ENCODE results near the gene SPAG4.

Gene SPAG4

DNA sequence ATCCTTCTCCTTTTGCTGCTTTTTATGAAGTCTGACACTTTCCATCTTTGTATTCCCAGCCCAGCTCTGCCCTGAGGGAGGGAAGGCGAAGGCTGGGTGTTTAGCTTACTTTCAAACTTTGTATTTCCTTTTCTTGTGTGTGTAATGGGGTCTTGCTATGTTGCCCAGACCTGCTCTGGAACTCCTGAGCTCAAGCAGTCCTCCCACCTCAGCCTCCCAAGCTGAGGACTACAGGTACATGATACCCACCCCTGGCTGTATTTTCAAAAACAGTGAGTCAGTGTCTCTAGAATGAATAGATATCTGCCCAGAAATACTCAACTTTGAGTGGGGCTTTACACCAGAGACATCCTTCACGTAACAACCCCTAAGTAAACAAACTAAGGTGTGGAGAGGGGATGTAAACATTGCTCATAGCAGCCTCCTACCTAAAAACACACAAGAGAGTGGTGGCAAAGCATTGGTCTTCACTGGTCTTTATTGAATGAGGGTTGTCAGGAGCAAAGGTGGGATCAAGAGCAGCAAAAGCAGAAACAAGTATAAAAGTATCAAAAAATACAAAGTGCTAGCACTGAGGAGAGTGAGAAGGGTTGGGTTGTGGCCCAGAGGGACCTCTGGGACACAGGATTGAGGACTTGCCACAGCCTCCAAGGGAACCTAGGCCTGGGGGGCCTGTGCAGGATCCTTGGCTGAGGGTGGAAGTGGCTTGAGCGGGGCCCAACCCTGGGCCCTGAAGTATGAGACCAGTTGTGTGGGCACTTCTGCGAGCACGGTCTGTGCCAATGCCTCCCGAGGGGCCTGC is 10.2 kb downstream of the SPAG4 start:
- no peak for DNase-seq

- no peak for DNase-seq
These were observed 10.9 kb downstream of the SPAG4 start for GRCh38 chr20:35626386-35627001.

- DNase-seq, result no peak
These were observed 11.5 kb downstream of the SPAG4 start for GRCh38 chr20:35627121-35627520.

DNA sequence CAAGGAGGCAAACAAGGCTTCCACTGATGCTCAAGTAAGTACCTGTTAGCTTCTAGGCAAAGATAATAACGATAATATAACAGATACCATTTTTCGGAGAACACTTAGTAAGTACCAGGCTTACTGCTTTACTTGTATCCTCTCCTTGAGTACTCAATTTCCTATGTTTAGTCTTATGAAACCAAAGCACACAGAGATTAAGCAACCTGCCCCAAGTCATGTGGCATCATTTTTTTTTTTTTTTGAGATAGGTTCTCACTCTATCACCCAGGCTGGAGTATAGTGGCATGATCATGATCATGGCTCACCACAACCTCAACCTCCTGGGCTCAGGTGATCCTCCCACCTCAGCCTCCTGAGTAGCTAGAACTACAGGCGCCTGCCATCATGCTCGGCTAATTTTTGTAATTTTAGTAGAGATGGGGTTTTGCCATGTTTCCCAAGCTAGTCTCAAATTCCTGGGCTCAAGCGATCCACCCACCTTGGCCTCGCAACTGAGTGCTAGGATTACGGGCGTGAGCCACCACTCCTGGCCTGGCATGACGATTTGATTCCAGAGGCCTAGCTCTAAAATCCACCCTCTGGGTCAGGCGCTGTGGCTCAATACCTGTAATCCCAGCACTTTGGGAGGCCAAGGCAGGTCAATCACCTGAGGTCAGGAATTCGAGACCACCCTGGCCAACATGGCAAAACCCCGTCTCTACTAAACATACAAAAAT is 14.0 kb downstream of the SPAG4 start:
- DNase-seq, result no peak

GRCh38 chr20:35630636-35631035 is 15.0 kb downstream of the SPAG4 start:
- DNase-seq, result no peak

- no peak for DNase-seq
These were observed 17.0 kb downstream of the SPAG4 start for GRCh38 chr20:35632539-35633115.

- DNase-seq, result no peak
These were observed 20.0 kb downstream of the SPAG4 start for GRCh38 chr20:35635652-35636051.

DNA sequence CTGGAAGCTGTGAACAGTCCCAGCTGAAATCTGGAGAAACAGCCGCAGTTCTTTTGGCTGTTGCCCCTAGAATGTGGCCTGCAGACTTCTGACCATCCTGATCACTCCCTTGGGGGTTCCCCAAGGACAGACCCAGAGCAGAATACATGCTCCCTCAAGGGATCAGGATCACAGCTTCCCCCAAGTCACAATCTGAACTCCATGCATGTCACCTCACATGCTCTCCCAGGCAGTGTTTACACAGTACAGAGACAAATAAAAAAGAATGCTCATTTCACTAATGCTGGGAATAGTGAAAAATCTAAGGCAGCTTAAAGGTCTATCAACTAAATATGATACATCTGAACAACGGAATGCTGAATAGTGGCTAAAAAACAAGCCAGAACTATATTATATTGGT is 20.5 kb downstream of the SPAG4 start:
- DNase-seq, result no peak

DNA sequence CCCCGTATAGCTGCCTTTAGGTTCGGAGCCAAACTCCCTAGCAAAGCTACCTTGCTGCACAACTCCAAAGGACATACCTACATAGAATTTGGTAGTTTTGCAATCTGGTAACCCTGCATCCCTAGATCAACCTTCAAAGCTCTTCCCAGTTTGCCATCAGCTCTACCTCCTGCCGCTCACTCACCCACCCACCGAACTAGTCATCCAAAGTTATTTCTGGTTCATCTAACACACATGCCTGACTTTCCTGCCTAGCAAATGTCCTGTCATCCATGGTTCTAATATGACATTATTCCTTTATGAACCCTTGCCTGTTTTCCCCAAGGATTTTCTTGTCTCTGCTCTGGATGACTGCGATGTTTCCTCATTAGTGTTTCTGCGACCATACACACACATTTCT is 21.6 kb downstream of the SPAG4 start:
- no peak for DNase-seq

DNA sequence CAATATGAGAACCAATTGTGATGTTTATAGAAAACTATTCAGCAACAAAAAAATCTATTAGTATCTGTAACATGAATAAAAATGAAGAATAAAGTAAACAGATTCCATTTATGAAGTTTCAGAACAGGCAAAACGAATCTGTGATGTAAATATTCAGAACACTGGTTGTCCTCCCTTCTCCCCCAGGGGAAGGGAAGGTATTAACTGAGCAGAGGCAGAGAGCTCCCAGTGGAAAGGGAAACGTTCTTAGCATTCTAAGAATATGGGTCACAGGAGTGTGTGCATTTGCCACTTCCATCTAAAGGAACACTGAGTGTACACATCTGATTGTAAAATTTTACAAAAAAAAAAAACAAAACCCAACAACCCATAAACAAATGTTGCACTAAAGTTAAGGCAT is 23.1 kb downstream of the SPAG4 start:
- DNase-seq, result no peak

DNA sequence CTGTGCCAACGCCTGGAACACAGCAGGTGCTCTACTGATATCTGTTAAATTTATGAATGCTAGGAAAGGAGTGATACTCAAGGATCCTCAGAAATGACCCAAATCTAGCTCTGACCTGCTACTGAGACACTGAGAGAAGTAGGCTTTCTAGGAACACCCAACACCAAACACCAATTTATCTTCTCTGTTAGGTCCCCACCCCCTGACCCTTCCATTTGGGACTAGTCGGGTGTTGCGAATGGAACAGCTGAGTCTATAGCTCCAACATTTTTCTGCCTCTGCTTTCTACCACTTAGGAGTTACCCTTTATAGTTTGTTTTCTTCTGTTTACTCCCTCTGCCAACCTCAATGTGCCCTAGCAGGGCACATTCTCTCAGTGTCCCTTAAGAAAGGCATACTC is 25.1 kb downstream of the SPAG4 start:
- DNase-seq, result no peak

DNA sequence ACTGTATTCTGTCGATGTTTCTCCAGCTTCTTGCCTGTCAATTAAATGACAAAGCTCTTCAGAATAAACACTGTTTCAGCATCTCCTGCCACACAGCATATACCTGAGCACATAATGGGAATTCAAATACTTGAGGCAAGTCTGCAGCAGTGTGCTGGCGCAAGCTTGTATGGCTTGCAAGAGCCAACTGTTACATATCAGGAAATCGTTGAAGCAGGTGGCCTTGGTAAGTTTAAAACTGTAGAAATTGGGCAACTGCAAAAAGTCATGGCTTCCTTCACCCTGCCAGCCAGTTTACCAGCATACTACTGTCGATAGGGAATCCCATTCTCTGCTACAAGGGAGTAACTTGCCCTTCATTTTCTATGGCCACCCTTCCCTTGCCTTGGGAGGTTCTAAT is 26.1 kb downstream of the SPAG4 start:
- no peak for DNase-seq

DNA sequence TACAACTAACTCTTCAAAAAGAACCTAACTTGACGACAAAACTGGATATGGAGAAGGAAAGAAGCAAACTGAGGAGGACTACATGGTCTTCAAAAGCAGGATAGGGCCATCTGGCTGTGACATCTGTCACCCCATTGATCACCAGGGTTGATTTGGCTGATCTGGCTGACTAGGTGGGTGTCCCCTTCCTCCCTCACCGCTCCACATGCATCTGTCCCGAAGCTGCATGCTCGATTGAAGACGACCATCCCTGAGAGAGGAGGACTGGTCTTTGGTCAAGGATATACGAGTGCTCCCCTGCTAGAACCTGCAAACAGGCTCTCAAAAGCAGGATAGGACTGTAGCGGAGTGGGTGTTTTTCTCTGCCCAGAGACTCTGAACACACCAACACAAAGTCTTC is 27.4 kb downstream of the SPAG4 start:
- DNase-seq, result no peak

GRCh38 chr20:35644806-35645205 is 29.2 kb downstream of the SPAG4 start:
- DNase-seq, result no peak

GRCh38 chr20:35648836-35649235 is 33.2 kb downstream of the SPAG4 start:
- DNase-seq, result no peak

GRCh38 chr20:35650632-35651031 is 35.0 kb downstream of the SPAG4 start:
- no peak for DNase-seq

DNA sequence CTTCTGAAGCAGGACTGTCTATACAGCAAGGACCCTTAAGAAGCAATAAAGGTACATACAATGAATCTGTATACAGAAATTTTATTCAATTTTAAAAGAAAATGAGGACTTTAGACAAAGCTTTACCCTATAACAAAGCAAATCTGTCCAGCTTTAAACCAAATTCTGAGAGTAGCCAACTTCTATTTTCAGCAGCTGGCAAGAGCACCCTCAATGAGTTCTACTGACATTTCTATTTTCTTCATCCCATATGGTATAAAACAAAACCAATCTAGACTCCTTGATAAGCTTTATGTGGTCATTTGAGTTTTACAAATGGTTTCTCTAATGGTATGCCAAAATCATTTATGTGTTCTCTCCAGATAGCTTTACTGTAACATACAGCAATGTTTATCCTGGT is 36.3 kb downstream of the SPAG4 start:
- no peak for DNase-seq

- DNase-seq, result no peak
These were observed 37.2 kb downstream of the SPAG4 start for GRCh38 chr20:35652641-35653429.

GRCh38 chr20:35653430-35653734 is 37.8 kb downstream of the SPAG4 start:
- no peak for DNase-seq

- no peak for DNase-seq
These were observed 38.3 kb downstream of the SPAG4 start for GRCh38 chr20:35653893-35654292.

DNA sequence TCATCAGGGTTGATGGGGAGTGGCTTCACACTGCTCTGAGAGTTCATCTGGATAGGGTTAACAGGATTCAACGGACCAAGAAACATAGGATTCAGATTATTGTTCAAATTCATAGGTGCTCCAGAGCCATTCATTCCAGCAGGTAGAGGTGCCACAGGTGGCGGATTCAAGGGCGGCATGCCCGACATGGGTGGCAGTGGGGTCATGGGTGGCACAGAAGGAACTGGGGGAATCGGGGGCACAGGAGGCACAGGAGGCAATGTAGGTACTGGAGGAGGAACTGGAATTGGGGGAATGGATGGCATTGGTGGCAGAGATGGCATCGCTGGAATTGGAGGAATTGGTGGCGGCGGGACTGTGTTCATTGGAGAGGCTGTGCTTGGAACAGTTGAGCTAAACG is 38.8 kb downstream of the SPAG4 start:
- no peak for DNase-seq

- no peak for DNase-seq
These were observed 41.6 kb downstream of the SPAG4 start for GRCh38 chr20:35657271-35657670.

All from CD4-positive, alpha-beta T cell treated with Interleukin-6 for 4 hours (primary cell).